Stomach (tissue), 9 donors: Measurements from ENCODE around the gene KRTAP19-7. TPM values are rescaled to one million over a fixed set of nuclear protein-coding genes. Genes with fewer than 3 reads are reported as not detected.

Experiments used
- DNase-seq, 2 donors: peaks; one replicate each; pipeline versions ENCODE4 v3.0.0 to v3.0.0-alpha.2; 2013 to 2019
- H3K27ac ChIP-seq, 5 donors: fragments of 200-600 bp in 4 of 5; sonication (generic) in 4 of 5; one replicate each; pipeline ENCODE4 v1.5.1; 2013 to 2019; ENCODE audit warnings: mild to moderate bottlenecking in 1 of 5, moderate library complexity in 1 of 5
- H3K27me3 ChIP-seq, 3 donors: fragments of 200-600 bp; sonication (generic); one replicate each; pipeline ENCODE4 v1.5.1; 2017 to 2019; ENCODE audit warnings: mixed run types in 1 of 3
- H3K36me3 ChIP-seq, 4 donors: fragments of 200-600 bp; sonication (generic); 1 replicate in 3 of 4; 2 replicates in 1 of 4; pipeline ENCODE4 v1.5.1; 2016 to 2019
- H3K4me1 ChIP-seq, 4 donors: fragments of 200-600 bp; sonication (generic); one replicate each; pipeline ENCODE4 v1.5.1; 2016 to 2019
- H3K4me3 ChIP-seq, 4 donors: fragments of 200-600 bp; sonication (generic) in 3 of 4; one replicate each; pipeline ENCODE4 v1.5.1; 2016 to 2019; ENCODE audit warnings: mild to moderate bottlenecking in 1 of 4
- H3K9me3 ChIP-seq, 4 donors: fragments of 200-600 bp; sonication (generic); one replicate each; pipeline ENCODE4 v1.5.1; 2016 to 2019
- CTCF ChIP-seq, 7 experiments: fragments of 450-650 bp in 4 of 7; fragments of 200-600 bp in 3 of 7; sonication (generic) in 3 of 7; IDR thresholded peaks; one replicate each; pipeline ENCODE4 v1.5.1; 2016 to 2019; ENCODE audit warnings: antibody characterized with exemption in 7 of 7, control low read depth in 2 of 7, mild to moderate bottlenecking in 1 of 7
- EP300 ChIP-seq: sonication (generic); formaldehyde crosslinking; IDR thresholded peaks from one replicate; pipeline ENCODE4 v1.6.1; 2017; ENCODE audit warnings: antibody characterized with exemption
- POLR2A ChIP-seq, 4 donors: fragments of 450-650 bp; IDR thresholded peaks; one replicate each; pipeline ENCODE4 v1.6.1; 2016; ENCODE audit warnings: antibody characterized with exemption in 4 of 4, control low read depth in 2 of 4, mild to moderate bottlenecking in 1 of 4, moderate library complexity in 1 of 4
- POLR2AphosphoS5 ChIP-seq, 3 donors: sonication (generic); formaldehyde crosslinking; IDR thresholded peaks; one replicate each; pipeline ENCODE4 v1.6.1; 2016; ENCODE audit warnings: antibody characterized with exemption in 3 of 3
- WGBS, 5 donors: extraction: QIAGEN DNeasy Blood & Tissue Kit in 3 of 5; methylation state at CpG; one replicate each; pipeline versions ENCODE4 v1.1.5 to v1.1.7; 2013 to 2018; 5-methylcytosine and 5-hydroxymethylcytosine counted together
- intact Hi-C: fragments of 100-400 bp; cut with DNase I; formaldehyde crosslinking; loops from one replicate; pipeline ENCODE4 v1.15.1; 2023; ENCODE audit warnings: low total_unique reads
- polyA plus RNA-seq, 3 donors: library from polyadenylated mRNA; stranded (reverse); fragments of 200-250 nt; gene quantifications; one replicate each; pipeline ENCODE4 v1.2.3, GENCODE V29; 2013
- total RNA-seq, 5 donors: library from RNA; depleted of rRNA; stranded (reverse); fragments of >200 nt; gene quantifications; one replicate each; pipeline versions ENCODE4 v1.1.0 to v1.2.3, GENCODE V29; 2014 to 2016
- donor health status: healthy with polysubstance abuse.
- donor health status: Bipolar disorder and iron deficiency.
- donor health status: healthy.

KRTAP19-7 gene
- total and polyA plus RNA-seq, 8 donors: not detected

GRCh38 chr21:30579346-30579745 is 18.2 kb upstream of the KRTAP19-7 start:
- intact Hi-C loops: no loop called here
- Histone ChIP-seq H3K4me3 (no peak overlapping the region), H3K36me3 (no peaks in the 10 kb centered on the region), H3K9me3 (no peaks in the 10 kb centered on the region), H3K27me3 (no peaks in the 10 kb centered on the region), H3K27ac (no peak overlapping the region), H3K4me1 (no peaks in the 10 kb centered on the region)
- 29 to 73% (median 50%) methylated on average over 1 of the region's 1 CpG for WGBS, 5 donors
- TF ChIP-seq POLR2AphosphoS5 (IDR thresholded peaks at IDR 0.05) (no peak), CTCF (IDR thresholded peaks at IDR 0.05) (no peak), POLR2A (IDR thresholded peaks at IDR 0.05) (no peak), EP300 (no peak)
- peak in 1 of 2 donors; percentile 13 for DNase-seq

GRCh38 chr21:30577766-30578165 is 16.7 kb upstream of the KRTAP19-7 start:
- Histone ChIP-seq H3K27ac (no peak overlapping the region), H3K4me1 (no peaks in the 10 kb centered on the region), H3K4me3 (no peak overlapping the region), H3K9me3 (no peaks in the 10 kb centered on the region), H3K36me3 (no peaks in the 10 kb centered on the region), H3K27me3 (no peaks in the 10 kb centered on the region)
- no peak for DNase-seq
- intact Hi-C loops: no loop called here
- TF ChIP-seq POLR2A (IDR thresholded peaks at IDR 0.05) (no peak), EP300 (no peak), POLR2AphosphoS5 (IDR thresholded peaks at IDR 0.05) (no peak), CTCF (IDR thresholded peaks at IDR 0.05) (no peak)

GRCh38 chr21:30567617-30568016 is 6.5 kb upstream of the KRTAP19-7 start:
- Histone ChIP-seq H3K36me3 (no peaks in the 10 kb centered on the region), H3K9me3 (no peaks in the 10 kb centered on the region), H3K4me1 (no peaks in the 10 kb centered on the region), H3K27me3 (no peaks in the 10 kb centered on the region), H3K4me3 (no peak overlapping the region), H3K27ac (no peak overlapping the region)
- intact Hi-C loops: no loop called here
- TF ChIP-seq EP300 (no peak), POLR2A (IDR thresholded peaks at IDR 0.05) (no peak), POLR2AphosphoS5 (IDR thresholded peaks at IDR 0.05) (no peak), CTCF (IDR thresholded peaks at IDR 0.05) (no peak)
- no peak for DNase-seq

- no peak for TF ChIP-seq POLR2AphosphoS5 (IDR thresholded peaks at IDR 0.05)
- TF ChIP-seq CTCF (IDR thresholded peaks at IDR 0.05): no peak
- TF ChIP-seq POLR2A (IDR thresholded peaks at IDR 0.05): no peak
- TF ChIP-seq EP300: no peak
- H3K36me3 ChIP-seq: no peaks in the 10 kb centered on the region
- DNase-seq: no peak
- H3K4me1 ChIP-seq: no peaks in the 10 kb centered on the region
- H3K4me3 ChIP-seq: no peak overlapping the region
- H3K27me3 ChIP-seq: no peaks in the 10 kb centered on the region
- no peaks in the 10 kb centered on the region for H3K9me3 ChIP-seq
- intact Hi-C loops: no loop called here
- H3K27ac ChIP-seq: no peak overlapping the region
- 75 to 91% (median 85%) methylated on average over 2 of the region's 2 CpGs for WGBS, 5 donors
These were observed 2.5 kb upstream of the KRTAP19-7 start for GRCh38 chr21:30563630-30564029.
